Measurements from ENCODE around the gene ASCL1.

GRCh38 chr12:102965281-102966155 is 8.0 kb downstream of the ASCL1 start:
- TF ChIP-seq ZNF677 (tag by site-specific recombination; IDR thresholded peaks at IDR 0.05) = no peak
- TF ChIP-seq ZNF37A (tag by site-specific recombination; IDR thresholded peaks at IDR 0.05) = no peak
- TF ChIP-seq CTCF (tag by site-specific recombination; IDR thresholded peaks at IDR 0.05) = no peak
- TF ChIP-seq ZNF830 (tag by site-specific recombination; IDR thresholded peaks at IDR 0.05; ENCODE audit: low read depth) = no peak
- no peak for TF ChIP-seq ZNF202 (tag by site-specific recombination; IDR thresholded peaks at IDR 0.05; ENCODE audit: borderline replicate concordance)
- TF ChIP-seq, protein P1, sequence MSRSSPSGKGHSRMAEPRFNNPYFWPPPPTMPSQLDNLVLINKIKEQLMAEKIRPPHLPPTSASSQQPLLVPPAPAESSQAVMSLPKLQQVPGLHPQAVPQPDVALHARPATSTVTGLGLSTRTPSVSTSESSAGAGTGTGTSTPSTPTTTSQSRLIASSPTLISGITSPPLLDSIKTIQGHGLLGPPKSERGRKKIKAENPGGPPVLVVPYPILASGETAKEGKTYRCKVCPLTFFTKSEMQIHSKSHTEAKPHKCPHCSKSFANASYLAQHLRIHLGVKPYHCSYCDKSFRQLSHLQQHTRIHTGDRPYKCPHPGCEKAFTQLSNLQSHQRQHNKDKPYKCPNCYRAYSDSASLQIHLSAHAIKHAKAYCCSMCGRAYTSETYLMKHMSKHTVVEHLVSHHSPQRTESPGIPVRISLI (tag by site-specific recombination; IDR thresholded peaks at IDR 0.05) = no peak
- no peak for TF ChIP-seq KLF9 (tag by site-specific recombination; IDR thresholded peaks at IDR 0.05; ENCODE audit: low read depth)

Data from HEK293 (cell line).